GM19372 (cell line): Measurements from ENCODE around the gene HS6ST1.

Experiments
- ATAC-seq: cut with Tn5 transposase; IDR thresholded peaks from one replicate; pipeline ENCODE4 v1.9.1; 2021; ENCODE audit warnings: mild to moderate bottlenecking, low read depth, moderate library complexity; ENCODE audit not compliant: unreplicated experiment

HS6ST1 gene

DNA sequence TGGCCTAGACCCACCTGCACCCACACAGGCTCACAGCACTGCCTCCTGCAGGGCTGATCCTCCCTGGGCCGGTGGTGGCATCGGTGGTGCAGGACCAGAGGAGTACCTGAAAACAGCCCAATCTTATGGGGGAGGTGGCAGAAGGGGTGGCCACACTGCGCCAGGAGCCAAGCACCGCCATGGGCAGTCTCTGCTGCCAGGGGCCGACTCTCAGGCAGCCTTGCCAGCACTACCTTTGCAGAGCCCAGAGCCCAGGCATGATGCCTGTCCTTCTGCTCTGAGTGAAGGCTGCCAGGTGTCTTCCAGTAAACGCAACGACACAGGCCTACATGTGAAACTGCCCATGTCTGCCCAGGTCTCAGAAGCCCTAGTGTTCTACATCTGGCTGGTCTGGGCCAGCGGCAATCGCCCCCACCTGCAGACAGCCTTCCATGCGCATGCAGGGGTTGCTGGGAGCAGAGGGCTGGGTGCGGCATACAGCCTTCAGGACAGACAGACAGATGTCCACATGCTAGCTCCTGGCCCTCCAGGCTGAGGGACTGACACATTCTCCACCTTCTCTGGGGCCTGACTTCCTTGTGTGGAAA, 6.8 kb downstream of the HS6ST1 start:
- ATAC-seq = no peak

DNA sequence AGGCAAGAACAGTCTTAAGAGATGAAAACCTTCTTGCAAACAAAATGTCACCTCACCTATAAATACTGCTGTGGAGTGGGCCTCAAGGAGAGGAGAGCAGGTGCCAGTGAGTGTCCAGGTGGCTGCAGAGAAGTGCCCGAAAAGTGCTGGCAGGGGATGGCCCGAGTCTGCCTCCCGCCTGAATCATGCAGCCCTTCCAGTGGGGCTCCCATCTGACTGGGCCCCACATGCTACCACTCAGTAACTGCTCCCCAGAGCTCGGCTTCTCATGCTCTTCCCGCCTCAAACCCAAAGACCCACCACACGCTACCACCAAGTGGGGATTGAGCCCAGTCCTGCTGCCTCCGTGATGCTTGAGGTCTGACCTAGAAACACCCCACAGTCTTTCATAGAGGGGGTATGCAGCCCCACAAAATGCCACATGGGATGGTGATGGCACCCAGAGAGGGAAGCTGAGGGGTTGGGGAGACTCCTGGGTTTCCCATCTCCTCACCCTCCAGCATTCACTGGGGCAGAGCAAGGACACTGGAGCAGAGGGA, 7.4 kb downstream of the HS6ST1 start:
- no peak for ATAC-seq

DNA sequence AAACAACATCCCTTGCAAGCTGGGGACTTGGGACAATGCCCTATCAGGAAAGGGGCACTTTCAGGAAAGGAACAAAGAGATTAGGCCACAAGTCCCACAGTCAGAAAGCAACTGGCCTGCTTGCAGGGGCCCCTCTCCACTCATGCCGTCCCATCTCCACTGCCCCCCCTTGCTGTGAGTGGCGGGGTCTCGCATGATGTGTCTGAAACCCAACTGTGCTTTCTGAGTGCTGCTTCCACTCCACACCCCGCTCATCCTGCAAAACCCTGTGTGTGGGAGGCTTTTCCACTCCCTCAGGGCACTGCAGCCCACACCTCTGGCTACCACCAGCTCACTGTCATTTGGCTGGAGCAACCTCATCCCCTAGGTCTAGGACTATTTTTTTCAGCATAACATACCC, 7.9 kb downstream of the HS6ST1 start:
- no peak for ATAC-seq

DNA sequence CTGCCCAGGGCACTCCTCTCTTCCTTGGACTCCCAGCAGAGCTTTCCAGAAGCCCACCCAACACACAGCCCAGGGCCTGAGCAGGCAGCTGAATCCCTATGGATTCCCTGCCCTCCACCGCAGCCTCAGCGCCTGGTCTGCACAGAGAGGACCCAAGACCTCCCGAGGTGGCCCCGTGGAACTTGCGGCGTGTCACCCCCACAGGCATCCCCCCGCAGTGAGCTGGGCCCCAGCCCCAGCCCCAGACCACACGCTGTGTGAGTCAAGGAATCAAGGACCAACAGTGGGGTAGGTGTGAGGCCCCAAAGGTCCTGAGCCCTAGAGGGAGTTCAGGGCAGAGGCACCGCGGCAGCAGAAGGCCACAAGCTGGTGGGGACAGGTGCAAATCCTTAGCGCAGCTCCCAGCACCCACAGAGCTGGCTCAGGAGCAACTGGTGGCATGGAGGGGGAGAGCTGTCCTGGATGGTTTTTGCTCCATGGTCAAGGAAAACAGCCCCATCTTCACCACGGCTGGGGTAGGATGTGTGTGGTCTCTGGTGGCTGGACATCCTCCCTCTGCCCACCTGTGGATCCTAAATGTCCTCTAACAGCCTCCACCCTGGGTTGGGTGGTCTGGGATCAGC, 8.5 kb downstream of the HS6ST1 start:
- ATAC-seq = no peak

DNA sequence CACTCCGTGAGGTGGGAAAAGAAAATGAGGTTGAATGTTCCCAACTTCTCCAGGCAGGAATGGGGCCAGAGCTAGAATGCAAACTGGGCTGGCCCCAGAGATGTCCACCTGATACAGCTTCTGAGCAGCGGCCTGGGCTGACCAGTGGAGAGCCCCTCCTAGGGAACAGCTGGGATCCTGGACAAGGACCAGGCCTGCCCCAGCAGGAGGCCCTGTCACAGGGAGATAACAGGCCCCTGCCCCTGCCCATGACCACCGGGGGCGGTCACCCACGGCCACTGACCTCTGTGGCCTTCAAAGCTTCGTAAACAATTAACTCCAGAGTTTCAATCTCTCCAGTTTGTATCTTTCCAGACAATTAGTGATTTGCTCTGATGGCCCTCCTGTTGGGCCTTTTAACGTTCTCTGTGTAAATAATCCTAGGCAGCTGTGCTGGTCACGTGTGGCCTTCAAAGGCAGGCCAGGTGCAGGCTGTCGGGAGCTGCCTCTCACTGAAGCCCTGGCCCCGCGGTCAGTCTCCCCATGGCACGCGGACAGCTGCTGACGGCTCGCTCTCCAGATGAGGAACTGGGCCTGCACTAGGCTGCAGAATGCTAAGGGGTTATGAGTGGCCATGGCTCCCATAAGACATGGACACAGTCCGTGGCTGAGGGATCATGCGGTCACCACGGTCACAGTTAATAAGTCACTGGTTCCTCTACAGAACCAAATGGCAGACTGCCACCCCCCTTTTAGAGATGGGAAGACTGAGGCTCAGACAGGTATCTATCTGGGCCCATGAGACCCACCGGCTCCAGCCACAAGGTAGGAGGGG, 9.2 kb downstream of the HS6ST1 start:
- no peak for ATAC-seq

DNA sequence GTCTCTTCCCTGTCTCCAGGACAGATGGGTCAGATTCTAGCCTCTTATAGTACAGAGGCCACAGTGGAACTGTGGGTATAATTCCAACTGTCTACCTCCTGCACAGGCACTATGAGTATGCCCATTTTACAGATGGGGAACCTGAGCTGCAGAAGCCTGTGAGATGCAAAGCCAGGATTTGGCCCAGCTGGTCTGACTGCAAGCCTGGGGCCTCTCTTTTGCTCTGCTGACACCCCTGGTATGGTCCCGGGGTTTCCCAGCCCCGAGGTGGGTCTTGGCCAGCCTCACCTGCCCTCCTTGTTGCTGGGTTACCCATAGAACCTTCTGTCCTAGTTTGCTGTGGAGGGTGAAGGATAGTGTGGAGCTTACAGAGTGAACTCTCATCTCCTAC, 9.8 kb downstream of the HS6ST1 start:
- no peak for ATAC-seq

DNA sequence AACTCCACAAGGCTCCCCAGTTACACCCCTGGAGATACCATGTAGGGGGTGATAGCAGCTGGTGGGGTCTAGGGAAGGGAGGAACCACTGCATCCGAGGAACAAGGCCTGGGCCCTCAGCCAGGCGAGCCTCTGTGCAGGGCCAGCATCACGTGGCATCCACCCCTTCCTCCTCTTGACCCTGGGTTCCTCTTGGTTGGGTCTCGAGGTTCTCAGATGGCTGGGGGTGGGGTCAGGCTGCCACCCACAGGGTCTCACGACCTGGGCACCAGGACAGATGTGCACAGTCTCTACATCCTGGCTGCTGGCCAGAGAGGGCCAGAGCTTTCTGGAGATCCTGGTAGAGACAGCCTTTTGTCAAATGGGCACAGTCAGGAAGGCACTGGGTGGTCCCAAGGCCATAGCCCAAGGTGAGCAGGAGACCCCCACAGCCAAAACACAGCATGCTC, 10.4 kb downstream of the HS6ST1 start:
- ATAC-seq = no peak

DNA sequence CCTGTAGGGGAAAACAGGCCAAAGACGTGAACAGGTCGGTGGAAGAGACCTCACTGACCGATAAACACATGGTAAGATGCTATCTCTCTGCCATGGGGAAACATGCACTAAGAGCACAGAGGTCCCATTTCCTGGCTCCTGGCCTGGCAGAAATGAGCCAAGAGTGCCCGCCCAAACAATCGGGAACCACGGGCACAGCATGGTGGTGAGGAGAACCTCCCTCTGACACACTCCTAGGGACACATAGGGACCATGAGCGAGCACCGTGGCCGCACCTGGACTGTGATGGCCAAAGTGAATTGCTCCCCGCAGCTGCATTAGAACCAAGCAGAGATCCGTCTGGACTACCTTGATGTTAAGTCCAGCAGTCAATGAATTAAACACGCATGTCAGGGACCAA, 11.1 kb downstream of the HS6ST1 start:
- no peak for ATAC-seq

DNA sequence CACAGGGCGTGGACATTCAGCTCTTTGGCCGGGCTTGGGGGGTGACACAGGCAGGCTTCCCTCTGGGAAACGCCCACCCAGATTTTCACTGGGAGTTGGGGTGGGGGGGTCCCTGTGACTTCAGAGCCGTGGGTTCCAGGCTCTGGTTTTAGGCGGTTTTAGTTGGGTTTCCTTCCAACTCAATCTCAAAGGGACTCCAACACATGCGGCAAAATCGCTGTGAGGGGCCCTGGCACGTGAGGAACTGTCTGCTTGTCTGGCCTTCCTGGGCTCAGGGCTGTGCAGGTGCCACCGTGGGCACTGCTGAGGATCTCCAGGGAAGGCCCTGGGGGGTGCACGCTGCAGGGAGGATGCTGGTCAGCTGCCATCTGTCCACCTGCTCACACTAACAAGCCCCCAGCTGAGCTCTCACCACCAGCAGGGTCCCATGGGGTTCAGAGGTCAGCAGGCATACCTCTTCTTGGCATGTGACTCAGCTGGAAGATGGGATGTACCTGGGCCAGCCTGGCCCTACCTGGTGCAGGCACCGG, 11.7 kb downstream of the HS6ST1 start:
- no peak for ATAC-seq

DNA sequence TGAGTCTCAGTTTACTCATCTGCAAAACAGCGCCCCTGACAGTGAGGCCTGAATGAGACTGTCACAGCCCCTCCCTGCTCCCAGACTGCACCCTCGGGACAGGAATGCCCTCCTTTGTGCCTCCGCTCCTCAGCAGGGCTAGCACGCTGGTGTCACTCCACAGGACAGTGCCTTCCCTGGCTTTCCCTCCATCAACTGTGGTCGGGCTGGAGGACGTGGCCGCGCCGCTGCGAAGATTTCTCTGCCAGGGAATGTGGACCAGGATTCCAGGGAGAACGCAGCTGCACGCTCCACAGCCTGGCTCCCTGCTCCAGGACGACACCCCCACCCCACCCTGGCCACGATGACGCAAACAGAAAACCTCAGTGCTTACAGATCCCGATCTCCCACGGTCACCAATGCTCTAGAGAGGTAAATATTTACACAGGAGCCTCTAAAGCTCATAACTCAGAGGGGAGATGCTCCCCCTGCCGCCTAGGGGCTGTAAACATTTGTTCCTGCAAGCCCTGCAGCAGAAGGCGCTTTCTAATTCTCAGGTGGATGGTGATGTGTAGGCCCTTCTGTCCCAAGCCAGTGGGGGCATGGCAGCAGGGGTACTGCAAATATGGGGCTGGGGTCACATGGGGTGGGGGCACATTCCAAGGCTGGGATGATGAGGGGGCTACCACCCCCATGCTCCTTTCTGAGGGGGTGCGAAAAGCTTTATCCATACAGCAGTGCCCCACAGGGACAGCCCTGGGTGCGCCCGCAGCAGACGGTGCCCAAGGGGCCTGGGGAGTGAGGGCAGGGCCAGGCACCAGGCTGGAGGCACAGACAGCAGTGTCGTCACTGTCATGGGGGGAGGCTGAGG, 12.4 kb downstream of the HS6ST1 start:
- ATAC-seq = no peak

DNA sequence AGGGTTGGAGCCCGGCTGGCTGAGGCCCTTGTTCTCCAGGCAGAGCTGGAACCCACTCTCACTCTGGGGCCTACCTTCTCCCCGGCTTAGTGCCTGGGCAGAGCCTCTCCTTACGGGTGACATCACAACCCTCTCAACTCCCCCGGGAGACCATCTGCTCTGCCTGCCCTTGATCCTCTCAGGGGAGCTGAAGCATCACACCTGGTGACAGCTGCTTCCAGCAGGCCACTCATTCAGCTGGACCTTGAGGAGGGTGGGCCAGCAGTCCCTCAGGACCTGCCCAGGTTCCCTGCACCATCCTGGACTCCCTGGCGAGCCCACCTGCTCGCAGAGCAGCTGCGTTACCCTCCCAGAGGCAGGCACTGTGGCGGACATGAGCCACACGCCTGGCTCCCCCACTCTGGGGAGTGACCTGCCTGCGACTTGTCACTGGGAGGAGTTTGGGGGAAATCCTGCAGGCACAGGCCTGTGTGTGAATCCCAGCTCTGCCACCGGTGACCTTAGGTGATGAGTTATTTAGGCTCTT, 13.1 kb downstream of the HS6ST1 start:
- no peak for ATAC-seq

DNA sequence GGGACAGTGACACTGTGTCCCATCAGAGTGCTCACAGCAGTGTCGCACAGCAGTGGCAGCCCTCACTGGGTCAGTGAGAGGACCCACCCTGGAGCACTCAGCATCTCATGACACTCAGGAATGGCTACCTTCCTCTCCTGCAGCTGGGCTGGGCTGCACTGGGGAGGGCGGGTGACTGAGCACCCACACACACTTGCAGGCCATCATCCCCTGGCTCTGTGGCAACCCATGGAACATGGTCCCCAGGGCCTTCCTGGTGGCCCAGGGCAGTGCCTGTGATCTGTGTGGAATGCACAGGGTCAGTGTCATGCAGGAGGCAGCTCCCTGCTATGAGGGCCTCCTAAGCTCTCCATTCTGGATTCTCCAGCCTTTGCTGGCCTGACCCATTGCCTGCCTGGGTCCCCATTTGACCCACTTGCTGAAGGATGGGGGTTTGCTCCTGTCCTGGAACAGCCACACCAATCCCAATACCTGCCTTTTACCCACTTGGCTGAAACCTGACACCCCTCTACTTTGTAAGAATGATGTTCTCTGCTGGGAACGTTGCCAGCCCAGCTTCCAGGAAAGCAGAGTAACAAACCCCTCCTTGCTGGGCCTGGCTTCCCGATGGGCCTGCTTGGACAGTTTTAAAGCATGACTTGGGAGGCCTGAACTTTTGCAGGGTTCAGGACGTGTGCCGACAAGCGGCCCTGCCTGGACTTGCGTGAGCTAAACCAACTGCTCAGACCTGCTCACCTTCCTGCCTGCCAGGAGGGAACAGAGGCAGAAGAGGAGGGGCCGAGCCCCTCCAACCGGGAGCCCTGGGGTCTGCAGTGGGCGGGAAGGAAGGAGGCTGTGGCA, 13.7 kb downstream of the HS6ST1 start:
- ATAC-seq = no peak

DNA sequence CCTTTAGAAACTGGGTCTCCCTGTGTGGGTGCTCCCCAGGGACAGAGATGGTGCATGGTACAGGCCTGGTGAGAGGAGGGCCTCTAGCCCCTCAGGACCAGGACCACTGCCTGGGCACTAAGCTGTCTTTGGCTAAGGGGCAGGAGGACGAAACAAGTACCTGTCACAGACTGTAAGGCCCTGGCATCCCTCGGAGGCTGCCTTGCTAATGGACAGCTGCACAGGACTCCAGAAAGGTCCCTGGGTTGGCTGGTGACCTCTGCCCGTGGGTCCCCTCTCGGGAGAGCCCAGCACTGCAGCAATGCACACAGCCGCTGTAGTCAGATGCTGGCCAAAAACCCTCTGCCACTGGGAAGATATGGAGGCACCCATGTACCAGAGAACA, 14.3 kb downstream of the HS6ST1 start:
- no peak for ATAC-seq

DNA sequence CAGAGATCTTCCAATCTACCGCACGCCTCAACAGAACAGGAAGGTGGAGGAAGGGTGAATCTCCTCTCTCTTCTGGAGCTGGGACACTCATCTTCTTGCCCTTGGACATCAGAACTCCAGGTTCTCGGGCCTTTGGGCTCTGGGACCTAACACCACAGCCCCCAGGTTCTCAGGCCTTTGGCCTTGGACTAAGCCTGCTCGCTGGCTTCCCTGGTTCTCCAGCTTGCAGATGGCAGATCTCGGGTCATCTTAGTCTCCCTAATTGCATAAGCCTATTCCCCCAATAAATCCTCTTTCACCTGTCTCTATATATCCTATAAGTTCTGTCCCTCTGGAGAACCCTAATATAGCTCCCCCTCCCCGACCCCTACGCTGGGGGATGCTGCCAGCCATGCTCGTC, 14.8 kb downstream of the HS6ST1 start:
- ATAC-seq = no peak

DNA sequence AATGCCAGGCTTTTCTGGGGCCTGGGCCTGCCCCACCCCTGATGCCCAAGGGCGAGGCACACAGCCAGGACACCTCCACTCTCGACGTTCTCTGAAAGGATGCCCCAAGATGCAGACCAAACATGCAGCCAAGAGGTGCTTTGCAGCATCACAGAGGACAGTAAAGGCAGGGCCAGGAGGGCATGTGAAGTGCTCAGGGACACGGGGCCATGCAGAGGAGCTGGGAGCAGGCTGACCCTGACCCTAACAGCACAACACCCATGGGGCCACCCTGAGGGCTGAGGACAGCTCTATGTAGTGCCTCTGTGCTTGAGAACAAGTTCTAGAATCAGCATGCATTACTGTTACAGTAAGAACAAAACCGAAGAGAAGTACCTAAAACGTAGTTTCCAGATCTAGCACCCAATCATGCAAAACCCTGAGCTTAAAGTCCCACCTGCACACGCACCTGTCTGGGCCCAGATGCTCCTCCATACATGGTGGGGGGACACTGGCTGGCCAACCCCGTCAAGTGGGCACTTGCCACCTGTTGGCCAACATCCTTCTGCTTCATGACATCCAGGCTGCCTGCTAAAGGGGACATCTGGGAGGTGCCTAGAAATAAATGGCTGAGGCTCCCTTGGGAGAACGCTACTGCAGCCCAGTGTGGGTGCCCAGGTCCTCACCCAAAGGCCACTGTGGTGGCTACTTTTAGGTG, 15.4 kb downstream of the HS6ST1 start:
- ATAC-seq = no peak

DNA sequence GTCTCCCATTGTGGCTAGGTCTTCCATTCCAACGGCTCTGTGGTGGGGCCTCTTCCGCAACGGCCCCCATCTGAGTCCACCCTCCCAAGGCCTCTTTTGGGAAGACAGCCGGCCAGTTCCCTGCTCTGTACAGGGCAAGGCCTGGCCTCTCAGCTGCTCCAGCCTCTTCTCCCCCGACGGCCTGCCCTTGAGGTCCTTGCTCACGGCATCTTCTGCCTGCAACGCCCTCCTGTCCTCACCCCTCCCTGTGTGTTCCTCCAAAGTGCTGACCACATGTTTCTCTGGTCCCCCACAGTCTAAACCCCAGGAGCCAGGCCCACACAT, 16.0 kb downstream of the HS6ST1 start:
- no peak for ATAC-seq

DNA sequence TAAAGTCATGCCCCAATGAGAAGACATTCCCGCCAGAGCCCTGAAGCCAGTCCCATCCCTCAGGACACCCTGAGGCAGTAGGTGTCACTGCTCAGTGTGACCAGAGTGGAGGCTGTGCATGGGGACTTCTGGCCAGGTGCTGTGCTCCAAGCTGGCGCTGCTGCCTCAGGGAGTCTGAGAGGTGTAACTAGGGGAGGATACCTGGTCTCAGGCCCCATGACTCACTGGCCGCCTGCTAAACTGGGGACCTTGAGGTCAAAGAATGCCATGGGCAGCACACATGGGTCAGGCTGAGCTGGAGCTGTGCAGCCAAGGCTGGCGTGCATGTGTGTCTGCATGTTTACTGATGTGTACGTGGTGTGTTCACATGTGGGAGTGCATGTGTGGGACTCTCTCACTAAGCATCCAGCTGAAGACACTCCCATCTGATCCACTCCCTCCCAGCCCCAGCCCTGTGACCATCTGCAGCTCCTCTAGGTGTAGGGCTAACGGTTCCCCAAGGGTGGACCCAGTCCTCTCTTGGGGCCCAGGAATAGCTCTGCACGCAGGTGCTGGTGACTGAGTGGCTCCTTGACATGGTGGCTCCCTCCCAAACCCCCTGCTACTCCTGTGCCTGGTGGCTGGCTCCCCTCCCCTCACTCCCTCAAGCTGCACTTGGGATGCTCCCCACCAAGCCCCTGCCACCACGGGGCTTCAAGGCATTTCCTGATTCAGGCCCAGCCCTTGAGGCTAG, 16.5 kb downstream of the HS6ST1 start:
- no peak for ATAC-seq

DNA sequence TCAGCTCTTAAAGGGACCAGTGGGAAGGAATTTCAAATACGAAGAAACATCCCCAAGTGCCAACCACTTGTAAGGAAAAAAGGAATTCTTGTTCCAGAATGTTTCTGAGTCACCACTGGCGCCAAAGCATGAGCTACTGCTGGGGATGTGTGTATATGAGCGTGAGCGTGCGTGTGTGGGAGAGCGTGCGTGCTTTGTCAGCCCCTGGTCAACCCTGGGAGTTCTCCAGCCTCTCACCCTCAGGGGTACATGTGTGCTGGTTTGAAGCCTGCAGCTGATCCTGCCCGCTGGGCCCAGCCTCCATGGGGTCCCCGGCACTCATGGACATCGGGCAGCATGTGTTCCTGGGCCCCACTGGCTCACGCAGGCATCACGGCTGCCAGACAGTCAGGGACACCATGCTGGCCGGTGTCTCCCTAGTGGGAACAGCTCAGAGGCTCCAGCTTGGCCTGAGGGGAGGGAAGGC, 17.1 kb downstream of the HS6ST1 start:
- ATAC-seq = no peak
